ENCODE measurements around the gene ITGB8. TPM values are rescaled to one million over a fixed set of nuclear protein-coding genes. Genes with fewer than 3 reads are reported as not detected.

The ITGB8 gene
- total RNA-seq, 1 donor: 13.0 TPM

DNA sequence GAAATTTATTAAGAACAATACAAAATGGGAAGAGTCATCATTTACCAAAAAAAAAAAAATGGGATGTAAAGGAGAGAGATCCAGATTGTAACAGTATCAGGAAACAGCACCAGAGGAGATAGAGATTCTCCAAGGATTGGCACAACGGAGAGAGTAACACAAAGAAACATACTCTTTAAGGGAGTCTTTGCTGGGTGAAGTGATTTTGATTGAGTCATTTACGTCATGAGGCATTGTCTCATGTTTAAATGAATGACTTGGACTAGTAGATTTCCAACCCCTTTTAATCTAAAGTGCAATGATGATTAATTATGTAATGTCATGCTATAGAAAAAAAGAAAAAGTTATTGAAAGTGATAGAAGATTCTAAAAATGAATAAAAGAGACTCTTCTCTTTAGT lies 68.8 kb downstream of the ITGB8 start:
- no peak overlapping the region for H3K4me3 ChIP-seq (ENCODE audit: low read depth, low read length)
- TF ChIP-seq CTCF (IDR thresholded peaks at IDR 0.05; ENCODE audit: insufficient read depth, low read depth, low read length): no peak
- DNase-seq (ENCODE audit: low read depth): no peak

GRCh38 chr7:20401861-20402746 lies 71.4 kb downstream of the ITGB8 start:
- no peak for TF ChIP-seq CTCF (IDR thresholded peaks at IDR 0.05; ENCODE audit: insufficient read depth, low read depth, low read length)
- DNase-seq (ENCODE audit: low read depth): no peak
- no peak overlapping the region for H3K4me3 ChIP-seq (ENCODE audit: low read depth, low read length)

DNA sequence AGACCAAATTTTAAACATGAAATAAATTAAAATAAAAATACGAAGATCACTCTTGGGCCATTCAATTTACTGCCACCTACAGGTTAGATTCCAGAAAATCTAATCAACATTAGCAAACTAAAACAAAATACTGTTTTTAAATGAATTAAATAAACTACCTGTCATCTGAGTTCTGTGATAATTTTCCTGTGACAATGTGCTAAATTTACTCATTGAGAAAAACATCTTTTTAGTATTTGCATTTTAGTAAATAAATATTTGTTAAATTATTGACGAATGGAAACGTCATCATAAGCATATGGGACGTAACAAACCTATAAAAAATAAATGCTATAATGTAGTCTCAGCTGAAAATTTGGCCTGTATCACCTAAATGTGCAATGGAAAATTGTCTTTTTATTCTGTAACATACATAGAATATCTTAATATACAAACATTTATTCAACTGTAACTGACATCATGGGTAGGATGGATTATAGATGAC lies 72.1 kb downstream of the ITGB8 start:
- DNase-seq (ENCODE audit: low read depth): no peak
- peak; percentile 42 for TF ChIP-seq CTCF (IDR thresholded peaks at IDR 0.05; ENCODE audit: insufficient read depth, low read depth, low read length)
- H3K4me3 ChIP-seq (ENCODE audit: low read depth, low read length): no peak overlapping the region

- DNase-seq (ENCODE audit: low read depth): no peak
- no peak for TF ChIP-seq CTCF (IDR thresholded peaks at IDR 0.05; ENCODE audit: insufficient read depth, low read depth, low read length)
Observed at GRCh38 chr7:20403331-20403730, 72.6 kb downstream of the ITGB8 start.

DNA sequence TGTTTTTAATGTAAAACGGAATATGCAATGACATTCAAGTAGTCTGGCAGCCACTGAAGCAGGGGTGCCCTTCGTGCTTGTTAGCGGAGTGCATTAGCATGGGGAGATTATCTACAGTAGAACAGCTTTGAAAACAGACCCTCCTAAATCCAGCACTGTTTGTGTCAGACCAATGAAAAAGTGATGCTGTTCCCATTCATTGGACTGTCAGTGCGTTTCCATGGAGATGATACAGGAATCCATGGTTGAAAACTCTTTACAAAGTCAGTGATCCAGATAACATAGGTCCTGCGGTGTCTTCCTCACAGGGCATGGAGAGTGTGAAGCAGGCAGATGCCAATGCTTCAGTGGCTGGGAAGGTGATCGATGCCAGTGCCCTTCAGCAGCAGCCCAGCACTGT lies 73.6 kb downstream of the ITGB8 start:
- DNase-seq (ENCODE audit: low read depth): no peak
- TF ChIP-seq CTCF (IDR thresholded peaks at IDR 0.05; ENCODE audit: insufficient read depth, low read depth, low read length): no peak
- no peak overlapping the region for H3K4me3 ChIP-seq (ENCODE audit: low read depth, low read length)

More at GRCh38 chr7:20403331-20403730, 72.6 kb downstream of the ITGB8 start:
- no peak overlapping the region for H3K4me3 ChIP-seq (ENCODE audit: low read depth, low read length)

- TF ChIP-seq CTCF (IDR thresholded peaks at IDR 0.05; ENCODE audit: insufficient read depth, low read depth, low read length): no peak
- peak; percentile 47 for DNase-seq (ENCODE audit: low read depth)
- no peak overlapping the region for H3K4me3 ChIP-seq (ENCODE audit: low read depth, low read length)
Observed at GRCh38 chr7:20407585-20408466, 77.1 kb downstream of the ITGB8 start.

All from fibroblast of villous mesenchyme (primary cell).